WI38 (cell line): ENCODE measurements around the gene DNAI1.

ENCODE experiments used
- H3K4me3 ChIP-seq: 2 replicates; pipeline ENCODE4 v1.5.1; 2011; ENCODE audit warnings: low read depth, mild to moderate bottlenecking, control low read depth, low read length
- CTCF ChIP-seq: IDR thresholded peaks from 2 replicates; pipeline ENCODE4 v1.5.1; 2012; ENCODE audit warnings: low read depth, mild to moderate bottlenecking, control low read depth, low read length

The DNAI1 gene

GRCh38 chr9:34459356-34459755 is 751 bp downstream of the DNAI1 start:
- TF ChIP-seq CTCF = no peak
- no peak overlapping the region for H3K4me3 ChIP-seq

GRCh38 chr9:34459941-34460340 is 1.3 kb downstream of the DNAI1 start:
- no peak overlapping the region for H3K4me3 ChIP-seq
- no peak for TF ChIP-seq CTCF

- no peak for TF ChIP-seq CTCF
- H3K4me3 ChIP-seq = no peak overlapping the region
Observed at GRCh38 chr9:34463098-34463900, 4.7 kb downstream of the DNAI1 start.

- H3K4me3 ChIP-seq = no peak overlapping the region
- TF ChIP-seq CTCF = no peak
Observed at GRCh38 chr9:34463901-34464232, 5.3 kb downstream of the DNAI1 start.

GRCh38 chr9:34464571-34464970 is 6.0 kb downstream of the DNAI1 start:
- no peak for TF ChIP-seq CTCF
- H3K4me3 ChIP-seq = no peak overlapping the region

- H3K4me3 ChIP-seq = no peak overlapping the region
- no peak for TF ChIP-seq CTCF
Observed at GRCh38 chr9:34465468-34465867, 6.9 kb downstream of the DNAI1 start.

GRCh38 chr9:34475097-34475496 is 16.5 kb downstream of the DNAI1 start:
- TF ChIP-seq CTCF = no peak
- H3K4me3 ChIP-seq = no peak overlapping the region
